GM12878 (cell line): ENCODE results near the gene DENND2C. TPM values are rescaled to one million over a fixed set of nuclear protein-coding genes. Genes with fewer than 3 reads are reported as not detected.

Experiments used
- ATAC-seq: fragments of 200-7000 bp; cut with Tn5 transposase; 3 replicates; pipeline ENCODE4 v1.9.1; 2020; ENCODE audit warnings: mild to moderate bottlenecking, moderate library complexity
- BruUV-seq: library from RNA; stranded (reverse); fragments of 400-500 nt; replicated peaks from 2 replicates; lab custom pipeline; 2021; lab: Mats Ljungman, UMichigan
- CTCF ChIA-PET: fragments of 300-600 bp; sonication (Branson Sonifier 250); formaldehyde crosslinking; extraction: SDS; loops from one replicate; lab custom pipeline; 2021; ENCODE audit warnings: inconsistent platforms; lab: Yijun Ruan, JAX
- POLR2A ChIA-PET: fragments of 350-600 bp; formaldehyde crosslinking; extraction: SDS; loops from one replicate; lab custom pipeline; 2021; ENCODE audit warnings: inconsistent platforms; lab: Charles Lee
- RAD21 ChIA-PET: fragments of 300-600 bp; sonication (Branson Sonifier 250); formaldehyde crosslinking; loops from one replicate; lab custom pipeline; 2023; ENCODE audit warnings: antibody characterized with exemption; ENCODE audit not compliant: unreplicated experiment; lab: Charles Lee
- SMC1A ChIA-PET: fragments of 300-600 bp; sonication (Branson Sonifier 250); formaldehyde crosslinking; loops from one replicate; lab custom pipeline; 2023; ENCODE audit not compliant: unreplicated experiment, uncharacterized antibody; lab: Charles Lee
- DNase-seq: peaks from one replicate; pipeline ENCODE4 v3.0.0-alpha.2; 2011; ENCODE audit warnings: low read depth, low spot score
- FAIRE-seq: peaks from 3 replicates; lab custom pipeline; 2011; peaks lifted over from hg19 to GRCh38; lab: Jason Lieb, UNC
- H2AFZ ChIP-seq: 2 replicates; pipeline ENCODE4 v1.6.0; 2011; ENCODE audit warnings: low read depth, low read length, control low read depth; ENCODE audit not compliant: control insufficient read depth
- H3K27ac ChIP-seq: 2 replicates; pipeline ENCODE4 v1.5.1; 2011; ENCODE audit warnings: control low read depth; ENCODE audit not compliant: control insufficient read depth, insufficient read depth
- H3K27me3 ChIP-seq, 2 experiments: replicated peaks in 1 of 2; 2 replicates each; pipeline versions ENCODE4 v1.6.0 to v1.6.1; 2011; ENCODE audit warnings: low read length in 1 of 2; ENCODE audit not compliant: control insufficient read depth in 2 of 2, insufficient read depth in 2 of 2
- H3K36me3 ChIP-seq, 2 experiments: 2 replicates each; pipeline ENCODE4 v1.5.1; 2011; ENCODE audit warnings: low read length in 1 of 2; ENCODE audit not compliant: control insufficient read depth in 2 of 2, insufficient read depth in 2 of 2
- H3K4me1 ChIP-seq: 2 replicates; pipeline ENCODE4 v1.6.1; 2011; ENCODE audit warnings: mild to moderate bottlenecking, low read length, moderate library complexity, mixed read lengths; ENCODE audit not compliant: control insufficient read depth, insufficient read depth
- H3K4me2 ChIP-seq: 2 replicates; pipeline ENCODE4 v1.6.0; 2011; ENCODE audit warnings: control low read depth; ENCODE audit not compliant: control insufficient read depth, insufficient read depth
- H3K4me3 ChIP-seq: fragments of 200-600 bp; sonication (generic); 2 replicates; pipeline ENCODE4 v1.5.1; 2016
- H3K79me2 ChIP-seq: 2 replicates; pipeline ENCODE4 v1.6.0; 2011; ENCODE audit warnings: low read length; ENCODE audit not compliant: control insufficient read depth, insufficient read depth
- H3K9ac ChIP-seq: 2 replicates; pipeline ENCODE4 v1.8.0; 2011; ENCODE audit warnings: low read length, control low read depth, mixed read lengths; ENCODE audit not compliant: control insufficient read depth, insufficient read depth
- H3K9me3 ChIP-seq: replicated peaks from 3 replicates; pipeline ENCODE4 v1.5.1; 2011; ENCODE audit warnings: mild to moderate bottlenecking, low read length; ENCODE audit not compliant: control insufficient read depth, insufficient read depth
- H4K20me1 ChIP-seq: 2 replicates; pipeline ENCODE4 v1.6.0; 2011; ENCODE audit not compliant: control insufficient read depth, insufficient read depth
- ASH2L ChIP-seq: fragments of 300-600, 200-600 bp; sonication (generic); IDR thresholded peaks from 2 replicates; pipeline ENCODE4 v1.6.1; 2017; ENCODE audit warnings: low read depth, mild to moderate bottlenecking, borderline replicate concordance
- BMI1 ChIP-seq: fragments of 450-650 bp; IDR thresholded peaks from 2 replicates; pipeline ENCODE4 v1.6.1; 2016; ENCODE audit warnings: mild to moderate bottlenecking, moderate library complexity, borderline replicate concordance
- CHD2 ChIP-seq: IDR thresholded peaks from 2 replicates; pipeline ENCODE4 v1.6.1; 2011; ENCODE audit warnings: low read depth, low read length, improper control_type of control experiment, borderline replicate concordance
- EED ChIP-seq: sonication (generic); IDR thresholded peaks from 2 replicates; pipeline ENCODE4 v1.6.1; 2016; ENCODE audit warnings: antibody characterized with exemption, low read depth
- KLF5 ChIP-seq: fragments of 450-650 bp; IDR thresholded peaks from 2 replicates; pipeline ENCODE4 v1.6.1; 2014; ENCODE audit warnings: mild to moderate bottlenecking; ENCODE audit not compliant: partially characterized antibody
- NR2C1 ChIP-seq: fragments of 450-650 bp; IDR thresholded peaks from 2 replicates; pipeline ENCODE4 v1.6.1; 2017; ENCODE audit warnings: antibody characterized with exemption, mild to moderate bottlenecking, moderate library complexity
- NR2C2 ChIP-seq: IDR thresholded peaks from 2 replicates; pipeline ENCODE4 v1.6.1; 2011; ENCODE audit warnings: borderline replicate concordance, low read depth; ENCODE audit not compliant: control insufficient read depth, insufficient read length
- POLR2A ChIP-seq: IDR thresholded peaks from 2 replicates; pipeline ENCODE4 v1.6.1; 2011; ENCODE audit warnings: low read depth, mild to moderate bottlenecking, low read length
- SIX5 ChIP-seq: IDR thresholded peaks from 2 replicates; pipeline ENCODE4 v1.6.1; 2011; ENCODE audit warnings: mild to moderate bottlenecking, low read depth, low read length, moderate library complexity; ENCODE audit not compliant: severe bottlenecking
- SMAD1 ChIP-seq: fragments of 450-650 bp; IDR thresholded peaks from 2 replicates; pipeline ENCODE4 v1.6.1; 2018; ENCODE audit warnings: mild to moderate bottlenecking, low read depth; ENCODE audit not compliant: partially characterized antibody
- SMARCA5 ChIP-seq: fragments of 450-650 bp; IDR thresholded peaks from 2 replicates; pipeline ENCODE4 v1.6.1; 2017; ENCODE audit warnings: mild to moderate bottlenecking
- SMC3 ChIP-seq: IDR thresholded peaks from 2 replicates; pipeline ENCODE4 v1.6.1; 2011; ENCODE audit warnings: low read length, improper control_type of control experiment, borderline replicate concordance
- STAT1 ChIP-seq: fragments of 450-650 bp; conservative IDR thresholded peaks from 2 replicates; pipeline ENCODE4 v1.6.1; 2014; ENCODE audit warnings: antibody characterized with exemption, mild to moderate bottlenecking
- YY1 ChIP-seq: IDR thresholded peaks from 2 replicates; pipeline ENCODE4 v1.6.1; 2011; ENCODE audit warnings: low read depth, mild to moderate bottlenecking, low read length
- ZBTB33 ChIP-seq: fragments of 450-650 bp; IDR thresholded peaks from 2 replicates; pipeline ENCODE4 v1.6.1; 2017; ENCODE audit warnings: mild to moderate bottlenecking
- ZZZ3 ChIP-seq: IDR thresholded peaks from 2 replicates; pipeline ENCODE4 v1.6.1; 2011; ENCODE audit warnings: low read depth; ENCODE audit not compliant: control insufficient read depth, insufficient read length
- WGBS: methylation state at CpG from one replicate; pipeline ENCODE4 v1.1.6; 2016; ENCODE audit warnings: low lambda C conversion rate; ENCODE audit not compliant: insufficient replicate concordance, insufficient coverage; ENCODE audit errors: missing lambda C conversion rate; 5-methylcytosine and 5-hydroxymethylcytosine counted together
- in situ Hi-C: fragments of 300-500 bp; cut with MboI; formaldehyde crosslinking; loops from 9 replicates; pipeline ENCODE4 v1.14.3; 2018; ENCODE audit warnings: mixed read lengths
- intact Hi-C: fragments of 100-400 bp; cut with micrococcal nuclease; formaldehyde crosslinking; loops from one replicate; pipeline ENCODE4 v1.14.2; 2022; ENCODE audit not compliant: unreplicated experiment
- polyA plus RNA-seq, 11 experiments: library from polyadenylated mRNA; depleted of rRNA in 4 of 11; unstranded in 6 of 11; stranded (reverse) in 5 of 11; fragments of >200 nt; fragmentation: Nextera tagmentation in 4 of 11; fragmentation: Illumina TruSeq in 1 of 11; extraction: Ambion mirVana in 4 of 11; extraction: Trizol in 1 of 11; gene quantifications; 1 replicate in 1 of 11; 2 replicates in 10 of 11; pipeline versions ENCODE4 v1.2.1 to v1.2.3, GENCODE V29; 2011 to 2016; ENCODE audit warnings: inconsistent platforms in 2 of 11, missing spikeins in 2 of 11, low read depth in 1 of 11
- total RNA-seq, 4 experiments: library from RNA; depleted of rRNA in 3 of 4; stranded (reverse); fragments of >200 nt in 3 of 4; fragmentation: Illumina TruSeq in 1 of 4; extraction: Trizol in 1 of 4; gene quantifications; 2 replicates each; pipeline versions ENCODE4 v1.2.1 to v1.2.3, GENCODE V29; 2013 to 2021

The DENND2C gene
- total and polyA plus RNA-seq, 10 of the 15 experiments (the other 5 are each of a cell fraction or from before 2014, with no cell fraction given) = 0.01 to 0.10 (median 0.06) TPM; not detected in 3

- no peak overlapping the region for H3K27ac ChIP-seq
- no peak for DNase-seq
- intact Hi-C loops = no loop called here
- BruUV-seq = no TSS peak
- H3K4me3 ChIP-seq = no peak overlapping the region
- no peaks in the 10 kb centered on the region for H4K20me1 ChIP-seq
- H3K4me1 ChIP-seq = no peaks in the 10 kb centered on the region
- 3% methylated on average over 1 of the region's 1 CpG for WGBS
- ATAC-seq = no peak
- no peak overlapping the region for H3K4me2 ChIP-seq
- H3K27me3 ChIP-seq = no peaks in the 10 kb centered on the region
- TF ChIP-seq SMAD1 = no peak
- no peak for TF ChIP-seq ZZZ3
- TF ChIP-seq NR2C2 = no peak
- no peak for TF ChIP-seq ASH2L
- TF ChIP-seq SMC3 = no peak
- TF ChIP-seq SIX5 = no peak
- no peak for TF ChIP-seq NR2C1
- H3K9ac ChIP-seq = no peak overlapping the region
- CTCF ChIA-PET = interaction anchor here (0.5 to 1.0 kb wide), 3 partner anchors 11 to 1727 kb away, joined by 3 read pairs; no protein-coding TSS in a partner anchor
- H3K79me2 ChIP-seq = no peaks in the 10 kb centered on the region
- H3K9me3 ChIP-seq = no peaks in the 10 kb centered on the region
- POLR2A ChIA-PET = no interaction called here
- no peak for FAIRE-seq
- RAD21 ChIA-PET = no interaction called here
- in situ Hi-C loops = no loop called here
- SMC1A ChIA-PET = no interaction called here
- H2AFZ ChIP-seq = no peak overlapping the region
- no peaks in the 10 kb centered on the region for H3K36me3 ChIP-seq
These were observed 124.5 kb downstream of the DENND2C start for GRCh38 chr1:114545315-114545714.

GRCh38 chr1:114540821-114541220 is 129.0 kb downstream of the DENND2C start:
- 76% methylated on average over 6 of the region's 6 CpGs for WGBS
- Histone ChIP-seq H3K4me3 (no peak overlapping the region), H3K9me3 (no peaks in the 10 kb centered on the region), H3K79me2 (no peaks in the 10 kb centered on the region), H3K9ac (no peak overlapping the region), H2AFZ (no peak overlapping the region)
- CTCF ChIA-PET = no interaction called here
- intact Hi-C loops (no loop called here), in situ Hi-C loops (no loop called here)
- BruUV-seq = no TSS peak
- DNase-seq (no peak), ATAC-seq (no peak)
- POLR2A ChIA-PET = no interaction called here
- SMC1A ChIA-PET = interaction anchor here (0.8 kb wide), 1 partner anchor 20 kb away, joined by 3 read pairs; no protein-coding TSS in a partner anchor
- TF ChIP-seq STAT1 (no peak), SMARCA5 (no peak), EED (no peak), YY1 (no peak), BMI1 (no peak), ZBTB33 (no peak), KLF5 (no peak), POLR2A (no peak), CHD2 (no peak)
- TF ChIP-seq, all 136 proteins: peak for 0
- no peaks in the 10 kb centered on the region for H3K36me3 ChIP-seq
- H4K20me1 ChIP-seq = no peaks in the 10 kb centered on the region
- H3K4me2 ChIP-seq = no peak overlapping the region
- no peak for FAIRE-seq
- H3K4me1 ChIP-seq = no peaks in the 10 kb centered on the region
- no peaks in the 10 kb centered on the region for H3K27me3 ChIP-seq
- H3K27ac ChIP-seq = no peak overlapping the region
- RAD21 ChIA-PET = no interaction called here
